ENCODE results near the gene TGM2. TPM values are rescaled to one million over a fixed set of nuclear protein-coding genes. Genes with fewer than 3 reads are reported as not detected.

The TGM2 gene
- total and polyA plus RNA-seq, 2 donors from 2014 or later: 44.6 to 611 TPM

- FAIRE-seq (no peak), DNase-seq (peak in 1 of 5 donors; percentile 64)
- no peaks in the 10 kb centered on the region for H3K9me3 ChIP-seq (ENCODE audit: control insufficient read depth in 2 of 3, insufficient read depth in 1 of 3, low read length in 3 of 3)
- no peak overlapping the region for H3K27ac ChIP-seq (ENCODE audit: low read depth in 2 of 2, low read length in 2 of 2)
- no peak overlapping the region for H3K4me3 ChIP-seq (ENCODE audit: low read length in 3 of 3)
- no peak for TF ChIP-seq CTCF (IDR thresholded peaks at IDR 0.05; ENCODE audit: borderline replicate concordance, extremely low read depth, insufficient read depth)
- H3K36me3 ChIP-seq (ENCODE audit: control insufficient read depth in 2 of 3, insufficient read depth in 3 of 3, low read length in 3 of 3): no peaks in the 10 kb centered on the region
- intact Hi-C loops (cut with DNase I): no loop called here
- peaks cover 0 to 8% (median 0%) of the 10 kb centered on the region in 3 donors for H3K4me1 ChIP-seq (ENCODE audit: control insufficient read depth in 2 of 3, insufficient read depth in 2 of 3, low read depth in 1 of 3, low read length in 3 of 3)
- H3K9ac ChIP-seq (ENCODE audit: low read length in 3 of 3): no peak overlapping the region
- H3K27me3 ChIP-seq (ENCODE audit: control insufficient read depth, insufficient read depth, low read length): no peaks in the 10 kb centered on the region
Measured at GRCh38 chr20:38170826-38171674, 6.0 kb upstream of the TGM2 start.

GRCh38 chr20:38170219-38170825 lies 5.3 kb upstream of the TGM2 start:
- FAIRE-seq (no peak), DNase-seq (no peak)
- Histone ChIP-seq H3K4me3 (ENCODE audit: low read length in 3 of 3) (no peak overlapping the region), H3K4me1 (ENCODE audit: control insufficient read depth in 2 of 3, insufficient read depth in 2 of 3, low read depth in 1 of 3, low read length in 3 of 3) (peaks cover 0 to 13% (median 6%) of the 10 kb centered on the region in 3 donors), H3K27ac (ENCODE audit: low read depth in 2 of 2, low read length in 2 of 2) (no peak overlapping the region), H3K9ac (ENCODE audit: low read length in 3 of 3) (no peak overlapping the region), H3K27me3 (ENCODE audit: control insufficient read depth, insufficient read depth, low read length) (no peaks in the 10 kb centered on the region), H3K36me3 (ENCODE audit: control insufficient read depth in 2 of 3, insufficient read depth in 3 of 3, low read length in 3 of 3) (no peaks in the 10 kb centered on the region), H3K9me3 (ENCODE audit: control insufficient read depth in 2 of 3, insufficient read depth in 1 of 3, low read length in 3 of 3) (no peaks in the 10 kb centered on the region)
- no peak for TF ChIP-seq CTCF (IDR thresholded peaks at IDR 0.05; ENCODE audit: borderline replicate concordance, extremely low read depth, insufficient read depth)
- intact Hi-C loops (cut with DNase I): no loop called here

- DNase-seq (no peak), FAIRE-seq (no peak)
- no peak for TF ChIP-seq CTCF (IDR thresholded peaks at IDR 0.05; ENCODE audit: borderline replicate concordance, extremely low read depth, insufficient read depth)
- no peaks in the 10 kb centered on the region for H3K36me3 ChIP-seq (ENCODE audit: control insufficient read depth in 2 of 3, insufficient read depth in 3 of 3, low read length in 3 of 3)
- H3K9ac ChIP-seq (ENCODE audit: low read length in 3 of 3): no peak overlapping the region
- H3K27me3 ChIP-seq (ENCODE audit: control insufficient read depth, insufficient read depth, low read length): no peaks in the 10 kb centered on the region
- H3K4me1 ChIP-seq (ENCODE audit: control insufficient read depth in 2 of 3, insufficient read depth in 2 of 3, low read depth in 1 of 3, low read length in 3 of 3): peaks cover 0 to 17% (median 6%) of the 10 kb centered on the region in 3 donors
- no peak overlapping the region for H3K4me3 ChIP-seq (ENCODE audit: low read length in 3 of 3)
- H3K27ac ChIP-seq (ENCODE audit: low read depth in 2 of 2, low read length in 2 of 2): no peak overlapping the region
- H3K9me3 ChIP-seq (ENCODE audit: control insufficient read depth in 2 of 3, insufficient read depth in 1 of 3, low read length in 3 of 3): no peaks in the 10 kb centered on the region
- intact Hi-C loops (cut with DNase I): loop anchor here (10.0 kb wide), 1 partner anchor 95 kb away; no protein-coding TSS in a partner anchor
Measured at GRCh38 chr20:38169636-38170193, 4.6 kb upstream of the TGM2 start.

Data from kidney (tissue), 14 donors.